HUES6 (cell line): ENCODE results near the gene TNNC1.

ENCODE experiments used
- H3K27ac ChIP-seq: 2 replicates; pipeline ENCODE4 v1.7.0; 2013; ENCODE audit warnings: low read depth, mild to moderate bottlenecking, low read length, inconsistent platforms
- H3K27me3 ChIP-seq: 2 replicates; pipeline ENCODE4 v1.6.1; 2013; ENCODE audit warnings: low read length; ENCODE audit not compliant: control insufficient read depth, insufficient read depth
- H3K36me3 ChIP-seq: 2 replicates; pipeline ENCODE4 v1.6.1; 2013; ENCODE audit warnings: low read length; ENCODE audit not compliant: control insufficient read depth, insufficient read depth
- H3K4me1 ChIP-seq: 2 replicates; pipeline ENCODE4 v1.6.1; 2013; ENCODE audit warnings: low read length; ENCODE audit not compliant: control insufficient read depth, insufficient read depth
- H3K4me3 ChIP-seq: 2 replicates; pipeline ENCODE4 v1.5.1; 2013; ENCODE audit warnings: low read depth, low read length
- H3K9ac ChIP-seq: one replicate; pipeline ENCODE4 v1.6.1; 2013; ENCODE audit warnings: mild to moderate bottlenecking, low read length
- H3K9me3 ChIP-seq: 2 replicates; pipeline ENCODE4 v1.6.1; 2013; ENCODE audit warnings: low read depth, low read length; ENCODE audit not compliant: control insufficient read depth, insufficient read depth

Gene TNNC1

DNA sequence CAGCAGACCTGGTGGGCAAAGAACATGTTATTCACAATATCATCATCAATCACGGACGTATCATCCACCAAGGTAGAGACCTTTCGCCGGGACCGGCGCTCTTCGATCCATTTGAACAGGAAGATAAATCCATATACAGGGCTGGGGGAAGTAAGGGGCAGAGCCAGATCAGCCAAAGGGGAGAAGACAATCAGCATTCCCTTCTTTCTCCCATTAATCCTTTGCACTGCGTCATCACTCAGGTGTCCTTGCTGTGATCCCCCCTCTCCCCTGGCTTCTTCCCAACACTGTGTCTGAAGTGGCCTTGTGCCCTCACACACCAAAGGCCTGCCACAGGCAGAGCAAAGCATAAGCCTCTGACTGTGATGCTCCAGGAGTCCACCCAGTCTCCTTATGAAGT, 45.4 kb downstream of the TNNC1 start:
- H3K4me1 ChIP-seq, result peaks cover 6% of the 10 kb centered on the region; the same call in 1 of the 2 replicates
- H3K9ac ChIP-seq, result no peak overlapping the region
- peaks cover 57% of the 10 kb centered on the region for H3K36me3 ChIP-seq
- no peak overlapping the region for H3K27ac ChIP-seq
- no peaks in the 10 kb centered on the region for H3K27me3 ChIP-seq
- no peak overlapping the region; the same call in 1 of the 2 replicates for H3K4me3 ChIP-seq
- no peaks in the 10 kb centered on the region for H3K9me3 ChIP-seq

DNA sequence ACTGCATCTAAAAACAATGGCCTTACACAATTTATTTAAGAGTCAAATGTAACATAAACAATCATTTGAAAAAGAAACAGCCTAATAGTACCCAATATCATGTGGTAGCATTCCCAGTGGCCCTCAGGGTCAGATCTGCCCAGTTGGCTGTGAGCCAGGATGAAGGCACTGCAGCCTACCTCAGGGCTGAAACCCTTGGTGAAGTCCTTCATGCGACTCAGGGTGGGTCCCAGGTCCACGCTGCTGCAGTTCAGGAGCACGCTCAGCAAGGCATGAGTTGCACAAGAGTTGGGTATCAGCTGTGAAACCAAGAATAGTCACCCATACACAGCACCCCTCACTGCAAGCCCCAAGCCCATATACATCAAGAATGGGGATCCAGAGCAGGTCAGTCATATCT, 46.1 kb downstream of the TNNC1 start:
- Histone ChIP-seq H3K9me3 (no peaks in the 10 kb centered on the region), H3K36me3 (peaks cover 59% of the 10 kb centered on the region), H3K9ac (no peak overlapping the region), H3K4me1 (peaks cover 6% of the 10 kb centered on the region; the same call in 1 of the 2 replicates), H3K27me3 (no peaks in the 10 kb centered on the region), H3K4me3 (no peak overlapping the region), H3K27ac (no peak overlapping the region)

- peak overlapping the region; percentile 2 for H3K9ac ChIP-seq
- peaks cover 68% of the 10 kb centered on the region for H3K36me3 ChIP-seq
- no peaks in the 10 kb centered on the region for H3K9me3 ChIP-seq
- no peak overlapping the region for H3K4me3 ChIP-seq
- H3K27me3 ChIP-seq, result no peaks in the 10 kb centered on the region
- H3K4me1 ChIP-seq, result peaks cover 6% of the 10 kb centered on the region; the same call in 1 of the 2 replicates
- no peak overlapping the region for H3K27ac ChIP-seq
Observed at GRCh38 chr3:52406791-52407510, 46.9 kb downstream of the TNNC1 start.

GRCh38 chr3:52406231-52406661, 47.6 kb downstream of the TNNC1 start:
- peaks cover 2% of the 10 kb centered on the region; the same call in 1 of the 2 replicates for H3K4me1 ChIP-seq
- H3K36me3 ChIP-seq, result peaks cover 75% of the 10 kb centered on the region
- no peak overlapping the region for H3K4me3 ChIP-seq
- no peak overlapping the region for H3K9ac ChIP-seq
- H3K27ac ChIP-seq, result no peak overlapping the region
- H3K27me3 ChIP-seq, result no peaks in the 10 kb centered on the region
- no peaks in the 10 kb centered on the region for H3K9me3 ChIP-seq

- Histone ChIP-seq H3K4me1 (no peaks in the 10 kb centered on the region; the same call in 1 of the 2 replicates), H3K9ac (no peak overlapping the region), H3K27ac (no peak overlapping the region), H3K9me3 (no peaks in the 10 kb centered on the region), H3K36me3 (peaks cover 81% of the 10 kb centered on the region), H3K4me3 (no peak overlapping the region), H3K27me3 (no peaks in the 10 kb centered on the region)
Observed at GRCh38 chr3:52405601-52406110, 48.2 kb downstream of the TNNC1 start.

GRCh38 chr3:52405066-52405465, 48.8 kb downstream of the TNNC1 start:
- H3K4me1 ChIP-seq, result no peaks in the 10 kb centered on the region; the same call in 1 of the 2 replicates
- H3K4me3 ChIP-seq, result no peak overlapping the region
- no peak overlapping the region for H3K27ac ChIP-seq
- H3K27me3 ChIP-seq, result no peaks in the 10 kb centered on the region
- H3K36me3 ChIP-seq, result peaks cover 82% of the 10 kb centered on the region
- H3K9ac ChIP-seq, result no peak overlapping the region
- H3K9me3 ChIP-seq, result no peaks in the 10 kb centered on the region

DNA sequence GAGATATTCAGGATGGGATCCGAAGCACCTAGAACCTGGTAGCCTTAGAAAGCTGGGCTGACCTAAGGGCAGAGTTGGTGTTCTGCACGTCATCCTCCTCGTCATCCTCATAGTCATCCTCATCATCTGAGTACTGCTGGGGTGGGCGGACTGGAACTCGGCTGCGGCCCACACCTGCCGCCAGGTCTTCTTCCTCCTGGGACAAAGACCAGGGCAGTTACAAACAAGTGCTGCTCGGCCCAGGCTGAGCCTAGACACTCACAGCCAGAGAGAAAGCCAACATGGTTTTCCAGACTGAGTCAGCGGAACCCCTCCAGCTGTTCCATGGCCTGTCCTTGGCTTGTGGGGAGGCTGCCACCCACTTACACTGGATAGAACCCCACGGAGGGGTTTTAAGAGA, 49.5 kb downstream of the TNNC1 start:
- Histone ChIP-seq H3K27me3 (no peaks in the 10 kb centered on the region), H3K4me3 (no peak overlapping the region), H3K9ac (no peak overlapping the region), H3K4me1 (no peaks in the 10 kb centered on the region; the same call in 1 of the 2 replicates), H3K27ac (no peak overlapping the region), H3K9me3 (no peaks in the 10 kb centered on the region), H3K36me3 (peaks cover 82% of the 10 kb centered on the region)

DNA sequence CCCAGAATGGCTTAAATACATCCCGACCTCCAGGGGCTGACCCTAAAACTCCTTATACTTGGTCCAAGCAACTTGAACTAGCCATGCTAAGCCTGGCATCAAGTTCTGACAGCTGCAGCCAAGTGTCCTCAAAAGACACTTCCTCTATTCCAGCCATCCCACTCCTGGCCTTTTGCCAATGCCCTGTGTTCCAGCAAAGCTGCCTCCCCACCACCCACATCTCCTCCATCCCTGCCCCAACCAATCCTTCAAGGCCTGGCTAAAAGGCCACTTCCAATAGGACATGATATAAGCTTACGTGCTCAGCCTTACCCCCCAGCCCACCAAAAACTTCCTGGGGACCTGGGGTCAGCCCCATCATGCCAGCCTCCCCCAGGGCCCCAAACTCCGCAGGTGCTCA, 49.9 kb downstream of the TNNC1 start:
- no peak overlapping the region for H3K9ac ChIP-seq
- H3K4me1 ChIP-seq, result no peaks in the 10 kb centered on the region; the same call in 1 of the 2 replicates
- no peaks in the 10 kb centered on the region for H3K27me3 ChIP-seq
- no peaks in the 10 kb centered on the region for H3K9me3 ChIP-seq
- peaks cover 84% of the 10 kb centered on the region for H3K36me3 ChIP-seq
- no peak overlapping the region for H3K4me3 ChIP-seq
- H3K27ac ChIP-seq, result no peak overlapping the region

DNA sequence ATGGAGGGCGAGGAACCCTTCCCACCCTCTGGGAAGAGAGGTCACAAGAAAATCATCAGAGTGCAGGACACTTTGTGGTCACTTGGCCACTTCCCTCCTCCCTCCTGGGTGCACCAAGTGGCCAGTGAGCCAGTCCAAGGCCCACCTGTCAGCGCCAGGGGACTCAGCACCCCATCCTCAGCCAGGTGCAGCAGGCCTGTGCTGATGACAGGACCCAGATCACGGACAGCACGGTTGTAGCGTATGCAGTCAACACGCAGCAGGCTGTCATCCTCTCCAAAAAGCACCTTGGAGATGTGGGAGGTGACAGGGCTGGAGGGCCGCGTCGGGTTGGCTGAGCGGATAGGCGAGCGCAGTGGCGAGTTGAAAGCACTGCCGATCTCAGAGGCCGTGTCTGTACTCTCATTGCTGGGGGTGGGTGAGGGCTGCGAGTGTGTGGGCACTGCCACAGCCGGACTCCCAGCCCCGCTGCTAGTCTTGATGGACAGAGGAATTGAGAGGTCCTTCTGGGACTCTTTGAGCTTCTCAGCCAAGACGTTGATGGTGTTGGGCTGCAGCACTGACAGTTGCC, 50.5 kb downstream of the TNNC1 start:
- no peaks in the 10 kb centered on the region for H3K4me1 ChIP-seq
- no peak overlapping the region for H3K9ac ChIP-seq
- no peaks in the 10 kb centered on the region for H3K27me3 ChIP-seq
- no peak overlapping the region for H3K4me3 ChIP-seq
- H3K9me3 ChIP-seq, result no peaks in the 10 kb centered on the region
- H3K27ac ChIP-seq, result no peak overlapping the region
- peaks cover 79% of the 10 kb centered on the region for H3K36me3 ChIP-seq

DNA sequence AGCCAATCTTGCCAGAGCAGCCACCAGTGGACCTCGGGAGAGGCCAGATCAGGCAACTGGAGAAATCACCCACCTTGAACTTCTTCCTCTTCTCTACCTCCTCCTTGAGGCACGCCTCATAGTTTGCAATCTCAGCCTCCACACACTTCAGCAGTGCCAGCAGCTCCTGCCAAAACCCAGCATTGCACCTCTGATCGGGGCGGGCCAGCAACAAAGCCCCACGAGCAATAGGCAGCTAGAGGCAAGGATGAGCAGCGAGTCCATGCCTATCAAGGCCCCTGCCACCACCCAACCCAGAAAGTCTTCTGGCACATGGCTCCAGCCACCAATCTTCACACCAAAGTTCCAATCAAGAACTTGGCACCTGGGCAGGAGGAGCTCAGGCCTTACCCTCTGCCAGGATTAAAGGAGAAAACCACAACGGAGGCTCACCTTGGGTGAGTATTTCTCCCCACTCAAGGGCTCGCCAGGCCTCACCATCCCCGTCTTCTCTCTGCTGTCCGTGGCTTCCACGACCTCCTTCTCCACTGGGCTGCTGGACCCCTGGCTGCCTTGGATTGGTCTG, 51.1 kb downstream of the TNNC1 start:
- peaks cover 74% of the 10 kb centered on the region for H3K36me3 ChIP-seq
- H3K4me3 ChIP-seq, result no peak overlapping the region
- H3K9me3 ChIP-seq, result no peaks in the 10 kb centered on the region
- no peaks in the 10 kb centered on the region for H3K4me1 ChIP-seq
- no peak overlapping the region for H3K27ac ChIP-seq
- no peak overlapping the region for H3K9ac ChIP-seq
- H3K27me3 ChIP-seq, result no peaks in the 10 kb centered on the region

DNA sequence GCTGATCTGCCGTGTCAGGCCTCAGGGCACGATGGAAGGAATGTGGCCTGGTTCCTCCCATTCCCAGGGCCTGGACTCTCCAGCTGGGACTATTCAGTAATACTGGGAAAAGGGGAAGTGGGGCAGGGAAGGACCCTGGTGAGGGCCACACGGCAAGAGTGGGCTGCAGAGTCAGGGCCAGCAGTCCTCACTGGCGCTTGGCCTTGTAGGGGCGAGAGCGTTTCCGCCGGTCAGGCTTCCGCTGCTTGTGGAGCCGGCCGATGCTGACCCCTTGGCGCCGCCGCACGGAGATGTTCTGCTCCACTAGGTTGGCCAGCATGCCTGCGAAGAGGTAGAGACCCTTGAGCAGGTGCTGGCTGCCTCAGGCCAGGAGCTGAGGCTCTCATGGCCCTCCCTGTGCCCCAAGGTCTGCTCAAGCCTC, 51.7 kb downstream of the TNNC1 start:
- Histone ChIP-seq H3K4me3 (no peak overlapping the region), H3K4me1 (no peaks in the 10 kb centered on the region), H3K27me3 (no peaks in the 10 kb centered on the region), H3K36me3 (peaks cover 67% of the 10 kb centered on the region), H3K9me3 (no peaks in the 10 kb centered on the region), H3K9ac (no peak overlapping the region), H3K27ac (no peak overlapping the region)
